Measurements from ENCODE around the gene UBA3. TPM values are rescaled to one million over a fixed set of nuclear protein-coding genes. Genes with fewer than 3 reads are reported as not detected.

UBA3 gene
- total RNA-seq, 1 donor from 2014 or later: 55.3 TPM

DNA sequence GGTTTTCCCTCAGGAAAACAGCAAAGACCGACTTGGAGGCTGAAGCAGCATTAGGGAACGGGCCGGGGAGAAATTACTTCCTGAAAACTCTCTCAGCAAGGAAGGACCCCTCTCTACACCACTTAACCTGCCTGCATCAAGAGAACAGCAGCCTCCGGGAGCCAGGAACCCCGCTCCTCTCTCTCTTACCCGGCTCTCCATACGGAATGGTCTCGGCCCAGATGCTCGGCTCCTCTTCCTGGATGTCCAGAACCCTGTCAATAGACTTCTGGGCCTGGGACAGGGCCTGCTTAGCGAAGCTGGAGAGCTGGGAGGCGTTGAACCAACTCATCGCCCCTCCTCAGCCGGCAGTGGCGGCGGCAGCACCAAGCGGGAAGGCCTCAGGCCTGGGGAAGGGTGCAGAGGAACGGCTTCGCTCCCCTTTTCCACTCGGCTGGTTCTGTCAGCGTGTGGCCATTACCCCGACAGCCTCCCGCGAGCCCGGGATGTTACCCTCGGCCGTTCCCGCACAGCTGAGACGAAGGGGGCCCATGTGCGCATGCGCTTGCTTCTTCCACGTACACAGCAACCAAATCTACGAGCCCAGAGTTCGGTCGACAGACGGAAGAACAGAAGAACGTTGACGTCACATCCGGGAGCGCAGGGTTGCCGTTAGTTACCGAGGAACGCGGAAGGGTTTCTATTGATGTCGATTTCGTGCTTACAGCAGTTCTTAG is 28.3 kb downstream of the UBA3 start, which contains the start of gene TMF1:
Gene TMF1 (minus strand): TSS at position 578 of the 716 bp plus-strand sequence. CDS start 247 bp downstream, at position 331.
- Histone ChIP-seq H3K4me1 (peaks cover 31% of the 10 kb centered on the region), H3K27me3 (no peaks in the 10 kb centered on the region), H3K27ac (peak within 1 kb of the TSS; percentile 97), H3K36me3 (peaks cover 43% of the 10 kb centered on the region), H3K9me3 (no peaks in the 10 kb centered on the region), H3K4me3 (peak within 1 kb of the TSS; percentile 84)
- DNase-seq (peak; percentile 99), ATAC-seq (peak; percentile 98)
- TF ChIP-seq, protein P1, sequence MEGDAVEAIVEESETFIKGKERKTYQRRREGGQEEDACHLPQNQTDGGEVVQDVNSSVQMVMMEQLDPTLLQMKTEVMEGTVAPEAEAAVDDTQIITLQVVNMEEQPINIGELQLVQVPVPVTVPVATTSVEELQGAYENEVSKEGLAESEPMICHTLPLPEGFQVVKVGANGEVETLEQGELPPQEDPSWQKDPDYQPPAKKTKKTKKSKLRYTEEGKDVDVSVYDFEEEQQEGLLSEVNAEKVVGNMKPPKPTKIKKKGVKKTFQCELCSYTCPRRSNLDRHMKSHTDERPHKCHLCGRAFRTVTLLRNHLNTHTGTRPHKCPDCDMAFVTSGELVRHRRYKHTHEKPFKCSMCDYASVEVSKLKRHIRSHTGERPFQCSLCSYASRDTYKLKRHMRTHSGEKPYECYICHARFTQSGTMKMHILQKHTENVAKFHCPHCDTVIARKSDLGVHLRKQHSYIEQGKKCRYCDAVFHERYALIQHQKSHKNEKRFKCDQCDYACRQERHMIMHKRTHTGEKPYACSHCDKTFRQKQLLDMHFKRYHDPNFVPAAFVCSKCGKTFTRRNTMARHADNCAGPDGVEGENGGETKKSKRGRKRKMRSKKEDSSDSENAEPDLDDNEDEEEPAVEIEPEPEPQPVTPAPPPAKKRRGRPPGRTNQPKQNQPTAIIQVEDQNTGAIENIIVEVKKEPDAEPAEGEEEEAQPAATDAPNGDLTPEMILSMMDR (IDR thresholded peaks at IDR 0.05): no peak
- intact Hi-C loops (cut with DNase I): no loop called here

DNA sequence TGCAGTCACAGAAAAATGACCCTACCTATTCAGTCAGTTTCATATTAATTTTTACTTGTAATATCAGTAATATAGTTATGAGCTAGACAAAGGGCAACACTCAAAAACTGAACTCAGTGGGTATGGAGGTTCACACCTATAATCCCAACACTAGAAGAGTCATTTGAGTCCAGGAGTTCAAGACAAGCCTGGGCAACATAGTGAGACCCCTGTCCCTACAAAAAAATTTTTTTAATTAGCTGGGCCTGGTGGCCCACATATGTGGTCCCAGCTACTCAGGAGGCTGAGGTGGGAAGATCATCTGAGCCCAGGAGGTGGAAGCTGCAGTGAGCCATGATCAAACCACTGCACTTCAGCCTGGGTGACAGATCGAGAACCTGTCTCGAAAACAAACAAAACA is 31.2 kb downstream of the UBA3 start:
- H3K4me1 ChIP-seq: peaks cover 40% of the 10 kb centered on the region
- no peak overlapping the region for H3K27ac ChIP-seq
- DNase-seq (no peak), ATAC-seq (no peak)
- intact Hi-C loops (cut with DNase I): no loop called here
- H3K4me3 ChIP-seq: no peak overlapping the region
- TF ChIP-seq, protein P1 (IDR thresholded peaks at IDR 0.05): no peak
- H3K36me3 ChIP-seq: peaks cover 46% of the 10 kb centered on the region
- H3K9me3 ChIP-seq: no peaks in the 10 kb centered on the region
- H3K27me3 ChIP-seq: no peaks in the 10 kb centered on the region

DNA sequence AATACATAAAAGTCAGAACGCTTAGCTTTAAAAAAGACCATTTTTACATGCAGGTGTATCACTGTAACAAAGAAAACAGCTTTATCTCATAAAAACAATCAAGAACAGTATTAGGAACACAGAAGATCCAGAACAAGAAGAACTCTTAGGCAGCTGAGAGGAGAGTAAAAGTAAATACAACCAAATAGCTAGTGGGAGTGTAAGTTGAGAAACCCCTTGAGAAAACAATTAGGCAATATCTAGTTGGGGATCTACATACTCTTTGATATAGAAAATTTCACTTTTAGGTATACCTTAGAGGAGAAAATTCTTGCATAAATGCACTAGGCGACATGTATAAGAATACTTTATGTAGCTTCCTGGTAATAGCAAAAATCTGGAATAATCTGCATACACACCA is 35.6 kb downstream of the UBA3 start:
- peaks cover 90% of the 10 kb centered on the region for H3K36me3 ChIP-seq
- H3K27me3 ChIP-seq: no peaks in the 10 kb centered on the region
- TF ChIP-seq, protein P1 (IDR thresholded peaks at IDR 0.05): no peak
- H3K4me3 ChIP-seq: no peak overlapping the region
- intact Hi-C loops (cut with DNase I): no loop called here
- DNase-seq (no peak), ATAC-seq (no peak)
- peaks cover 25% of the 10 kb centered on the region for H3K4me1 ChIP-seq
- H3K27ac ChIP-seq: no peak overlapping the region
- no peaks in the 10 kb centered on the region for H3K9me3 ChIP-seq

DNA sequence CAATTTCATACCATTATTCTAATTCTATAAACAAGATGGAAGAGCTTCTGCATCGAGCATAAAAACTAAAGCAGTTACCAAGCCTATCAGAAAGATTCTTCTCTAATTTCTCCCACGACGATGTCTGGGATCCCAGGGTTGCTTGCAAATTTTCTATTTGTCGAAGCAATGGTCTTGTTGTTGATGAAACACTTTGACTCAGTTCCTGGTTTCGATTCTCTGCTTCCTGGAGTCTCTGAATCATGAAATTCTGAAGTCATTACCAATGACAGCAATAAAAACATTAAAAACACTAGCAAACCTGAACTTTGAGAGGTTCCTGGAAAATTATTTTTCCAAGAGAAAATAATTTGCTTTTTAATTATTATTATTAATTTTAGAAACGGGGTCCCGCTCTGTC is 46.7 kb downstream of the UBA3 start:
- Histone ChIP-seq H3K36me3 (peaks cover 99% of the 10 kb centered on the region), H3K9me3 (no peaks in the 10 kb centered on the region), H3K27ac (no peak overlapping the region), H3K4me3 (no peak overlapping the region), H3K27me3 (no peaks in the 10 kb centered on the region), H3K4me1 (no peaks in the 10 kb centered on the region)
- intact Hi-C loops (cut with DNase I): no loop called here
- ATAC-seq (peak; percentile 51), DNase-seq (no peak)
- TF ChIP-seq, protein P1 (IDR thresholded peaks at IDR 0.05): no peak

DNA sequence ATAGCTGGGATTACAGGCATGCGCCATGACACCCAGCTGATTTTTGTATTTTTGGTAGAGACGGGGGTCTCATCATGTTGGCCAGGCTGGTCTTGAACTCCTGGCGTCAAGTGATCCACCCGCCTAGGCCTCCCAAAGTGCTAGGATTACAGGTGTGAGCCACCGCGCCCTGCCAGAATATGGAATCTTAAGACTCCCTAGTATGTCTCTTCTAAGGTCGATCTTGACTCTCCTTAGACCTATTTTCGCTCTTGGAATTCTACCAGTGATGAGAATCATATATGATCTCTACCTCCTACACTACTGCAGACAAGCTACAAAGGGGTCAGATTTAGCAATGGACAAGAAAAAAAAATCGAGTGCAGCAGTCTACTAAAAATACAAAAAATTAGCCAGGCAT is 47.4 kb downstream of the UBA3 start:
- H3K9me3 ChIP-seq: no peaks in the 10 kb centered on the region
- TF ChIP-seq, protein P1 (IDR thresholded peaks at IDR 0.05): no peak
- DNase-seq (no peak), ATAC-seq (no peak)
- H3K27ac ChIP-seq: no peak overlapping the region
- peaks cover 99% of the 10 kb centered on the region for H3K36me3 ChIP-seq
- intact Hi-C loops (cut with DNase I): no loop called here
- no peak overlapping the region for H3K4me3 ChIP-seq
- H3K27me3 ChIP-seq: no peaks in the 10 kb centered on the region
- no peaks in the 10 kb centered on the region for H3K4me1 ChIP-seq

Data from upper lobe of right lung (tissue), 1 donor.